Activated CD8-positive, alpha-beta T cell treated with anti-CD3 and anti-CD28 coated beads, Interleukin-2, amount 10 ng/mL, durations not matched to agents 7 days and 5 days (primary cell): ENCODE results near the gene HDHD3. TPM values are rescaled to one million over a fixed set of nuclear protein-coding genes. Genes with fewer than 3 reads are reported as not detected.

ENCODE experiments used
- ATAC-seq: fragments of 150-1000 bp; cut with Tn5 transposase; one replicate; pipeline ENCODE4 v1.10.0; 2021; ENCODE audit warnings: moderate library complexity
- CTCF ChIA-PET: fragments of 350-600 bp; sonication (Branson Sonifier 250); formaldehyde crosslinking; loops from one replicate; lab custom pipeline; 2021; ENCODE audit warnings: antibody characterized with exemption; lab: Charles Lee
- POLR2A ChIA-PET: fragments of 350-600 bp; sonication (Branson Sonifier 250); formaldehyde crosslinking; loops from one replicate; lab custom pipeline; 2021; ENCODE audit warnings: antibody characterized with exemption; lab: Charles Lee
- DNase-seq: peaks from one replicate; pipeline ENCODE4 v3.0.0-alpha.2; 2020
- H3K27ac Mint-ChIP-seq: one replicate; pipeline ENCODE4 v1.8.0; 2021; ENCODE audit warnings: mild to moderate bottlenecking, mixed read lengths
- H3K27me3 Mint-ChIP-seq: one replicate; pipeline ENCODE4 v1.8.0; 2021; ENCODE audit warnings: low read depth, mixed read lengths
- H3K36me3 Mint-ChIP-seq: one replicate; pipeline ENCODE4 v1.8.0; 2021; ENCODE audit warnings: low read depth, mixed read lengths
- H3K4me1 Mint-ChIP-seq: one replicate; pipeline ENCODE4 v1.8.0; 2021; ENCODE audit warnings: low read depth, mixed read lengths
- H3K4me3 Mint-ChIP-seq: one replicate; pipeline ENCODE4 v1.8.0; 2021; ENCODE audit warnings: mild to moderate bottlenecking, mixed read lengths
- H3K9me3 Mint-ChIP-seq: one replicate; pipeline ENCODE4 v1.8.0; 2022; ENCODE audit warnings: mixed read lengths; ENCODE audit not compliant: insufficient read depth
- total RNA-seq, 2 experiments: library from RNA; stranded (reverse); gene quantifications; one replicate each; pipeline ENCODE4 v1.2.3, GENCODE V29; 2021

HDHD3 gene
- total RNA-seq, 2 experiments from 2014 or later, result 14.0 to 15.3 TPM

GRCh38 chr9:113403646-113404045 is 26.9 kb upstream of the HDHD3 start:
- DNase-seq, result no peak
- Mint-ChIP-seq H3K4me3 (no peak overlapping the region), H3K4me1 (peaks cover 35% of the 10 kb centered on the region), H3K36me3 (peaks cover 20% of the 10 kb centered on the region), H3K27ac (no peak overlapping the region), H3K27me3 (no peaks in the 10 kb centered on the region), H3K9me3 (no peaks in the 10 kb centered on the region)
- ChIA-PET CTCF (interaction anchor here (1.1 to 10.7 kb wide), 6 partner anchors 9 to 253 kb away, joined by 3 to 105 read pairs (median 5); partner anchors contain the start of genes CDC26, PRPF4 and WDR31), POLR2A (no interaction called here)
- no peak for ATAC-seq

GRCh38 chr9:113401027-113401792 is 24.4 kb upstream of the HDHD3 start, which contains the start of gene ALAD:
ALAD (minus strand) TSS chr9:113401284; CDS start chr9:113393559, 7,725 bp downstream.
- POLR2A ChIA-PET, result interaction anchor here (0.6 to 2.4 kb wide), 4 partner anchors 9 to 116 kb away, joined by 3 to 23 read pairs (median 6); partner anchors contain the start of genes BSPRY, C9orf43 and POLE3
- H3K4me1 Mint-ChIP-seq, result peaks cover 17% of the 10 kb centered on the region
- peak within 1 kb of the TSS; percentile 81 for H3K27ac Mint-ChIP-seq
- peak within 1 kb of the TSS; percentile 89 for H3K4me3 Mint-ChIP-seq
- no peaks in the 10 kb centered on the region for H3K27me3 Mint-ChIP-seq
- peaks cover 4% of the 10 kb centered on the region for H3K36me3 Mint-ChIP-seq
- CTCF ChIA-PET, result interaction anchor here (0.5 to 10.7 kb wide), 47 partner anchors 9 to 952 kb away, joined by 3 to 105 read pairs (median 4); partner anchors contain the start of genes C9orf43, CDC26, HDHD3 and POLE3
- peak; percentile 100 for ATAC-seq
- DNase-seq, result peak; percentile 99
- H3K9me3 Mint-ChIP-seq, result no peaks in the 10 kb centered on the region

DNA sequence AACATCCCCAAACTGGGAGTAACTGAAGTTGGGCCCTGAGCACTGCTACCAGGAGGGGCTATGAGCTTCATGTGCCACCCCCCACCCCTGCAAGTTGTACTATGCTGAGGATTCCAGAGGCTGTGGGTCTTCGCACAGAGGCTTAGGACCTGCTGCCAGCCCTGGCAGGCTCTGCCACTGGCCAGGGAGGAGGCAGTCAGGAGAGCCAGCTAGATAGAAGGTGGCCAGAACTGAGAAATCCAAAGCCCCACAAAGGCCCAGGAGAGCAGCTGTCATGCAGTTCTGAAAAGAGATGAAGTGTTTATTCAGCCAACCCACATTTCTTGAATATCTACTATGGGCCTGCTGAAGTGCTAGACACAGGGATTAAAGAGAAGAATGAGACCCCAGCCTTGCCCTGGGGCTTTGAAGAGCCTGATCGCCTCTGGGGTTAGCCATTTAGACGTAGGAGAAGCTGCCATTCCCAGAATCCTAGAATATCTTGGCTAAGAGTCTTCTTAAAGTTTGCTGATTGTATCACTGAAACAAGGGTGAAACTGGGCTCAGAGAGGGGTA is 22.9 kb upstream of the HDHD3 start:
- no peaks in the 10 kb centered on the region for H3K9me3 Mint-ChIP-seq
- DNase-seq (no peak), ATAC-seq (no peak)
- H3K36me3 Mint-ChIP-seq, result peaks cover 2% of the 10 kb centered on the region
- ChIA-PET CTCF (interaction anchor here (0.6 to 7.4 kb wide), 9 partner anchors 8 to 258 kb away, joined by 3 to 75 read pairs (median 4); partner anchors contain the start of gene CDC26), POLR2A (interaction anchor here (1.9 to 2.4 kb wide), 2 partner anchors 10 to 50 kb away, joined by 8 to 23 read pairs; partner anchors contain the start of genes BSPRY, C9orf43 and POLE3)
- peak overlapping the region; percentile 39 for H3K27ac Mint-ChIP-seq
- peaks cover 17% of the 10 kb centered on the region for H3K4me1 Mint-ChIP-seq
- peak overlapping the region; percentile 66 for H3K4me3 Mint-ChIP-seq
- H3K27me3 Mint-ChIP-seq, result no peaks in the 10 kb centered on the region

- ChIA-PET POLR2A (interaction anchor here (1.0 kb wide), 1 partner anchor 11 kb away, joined by 3 read pairs; the partner anchor contains the start of genes C9orf43 and POLE3), CTCF (interaction anchor here (0.9 to 1.7 kb wide), 8 partner anchors 9 to 259 kb away, joined by 3 to 6 read pairs (median 4); partner anchors contain the start of gene CDC26)
- Mint-ChIP-seq H3K27ac (no peak overlapping the region), H3K27me3 (no peaks in the 10 kb centered on the region), H3K36me3 (peaks cover 2% of the 10 kb centered on the region), H3K4me1 (peaks cover 17% of the 10 kb centered on the region), H3K9me3 (no peaks in the 10 kb centered on the region), H3K4me3 (no peak overlapping the region)
- ATAC-seq (no peak), DNase-seq (no peak)
Measured at GRCh38 chr9:113398796-113399195, 22.0 kb upstream of the HDHD3 start.

DNA sequence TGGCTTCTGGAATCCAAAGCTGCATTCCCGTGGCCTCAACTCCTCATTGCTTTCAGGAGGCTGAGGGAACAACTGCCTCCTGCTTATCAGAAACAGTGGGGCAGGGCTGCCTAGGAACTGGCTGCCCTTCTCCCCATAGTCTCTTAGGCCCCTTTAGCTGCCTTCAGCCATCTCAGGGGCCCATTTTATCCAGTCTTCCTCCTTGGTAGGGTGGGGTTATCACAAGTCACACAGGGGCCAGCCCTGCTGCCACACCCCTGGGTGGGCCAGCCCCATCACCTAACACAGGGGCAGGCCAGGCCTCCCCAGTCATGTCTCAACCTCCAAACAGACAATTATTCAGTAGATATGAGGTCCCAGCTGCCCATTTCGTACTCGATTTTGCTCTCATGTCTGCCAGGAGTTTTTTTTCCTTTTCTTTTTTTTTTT is 20.4 kb upstream of the HDHD3 start:
- no peak overlapping the region for H3K27ac Mint-ChIP-seq
- ChIA-PET POLR2A (no interaction called here), CTCF (no interaction called here)
- no peaks in the 10 kb centered on the region for H3K9me3 Mint-ChIP-seq
- peaks cover 17% of the 10 kb centered on the region for H3K4me1 Mint-ChIP-seq
- H3K36me3 Mint-ChIP-seq, result peaks cover 3% of the 10 kb centered on the region
- DNase-seq (no peak), ATAC-seq (no peak)
- no peaks in the 10 kb centered on the region for H3K27me3 Mint-ChIP-seq
- no peak overlapping the region for H3K4me3 Mint-ChIP-seq

GRCh38 chr9:113395000-113395861 is 18.4 kb upstream of the HDHD3 start:
- no peaks in the 10 kb centered on the region for H3K27me3 Mint-ChIP-seq
- H3K4me1 Mint-ChIP-seq, result peaks cover 8% of the 10 kb centered on the region
- ChIA-PET CTCF (no interaction called here), POLR2A (interaction anchor here (0.6 to 0.8 kb wide), 2 partner anchors 8 to 171 kb away, joined by 3 to 4 read pairs; no protein-coding TSS in a partner anchor)
- H3K36me3 Mint-ChIP-seq, result peaks cover 2% of the 10 kb centered on the region
- DNase-seq (no peak), ATAC-seq (no peak)
- no peak overlapping the region for H3K4me3 Mint-ChIP-seq
- H3K27ac Mint-ChIP-seq, result no peak overlapping the region
- H3K9me3 Mint-ChIP-seq, result no peaks in the 10 kb centered on the region

- no peak for DNase-seq
- ChIA-PET POLR2A (no interaction called here), CTCF (no interaction called here)
- ATAC-seq, result no peak
- H3K4me1 Mint-ChIP-seq, result no peaks in the 10 kb centered on the region
- peaks cover 7% of the 10 kb centered on the region for H3K36me3 Mint-ChIP-seq
- H3K9me3 Mint-ChIP-seq, result no peaks in the 10 kb centered on the region
- no peak overlapping the region for H3K4me3 Mint-ChIP-seq
- no peaks in the 10 kb centered on the region for H3K27me3 Mint-ChIP-seq
- no peak overlapping the region for H3K27ac Mint-ChIP-seq
Measured at GRCh38 chr9:113393281-113393680, 16.5 kb upstream of the HDHD3 start.

GRCh38 chr9:113391917-113392316 is 15.1 kb upstream of the HDHD3 start:
- no peaks in the 10 kb centered on the region for H3K9me3 Mint-ChIP-seq
- no peak for DNase-seq
- CTCF ChIA-PET, result interaction anchor here (1.2 to 1.6 kb wide), 2 partner anchors 10 to 117 kb away, joined by 4 to 10 read pairs; partner anchors contain the start of genes ALAD and CDC26
- H3K27ac Mint-ChIP-seq, result no peak overlapping the region
- no peaks in the 10 kb centered on the region for H3K27me3 Mint-ChIP-seq
- H3K4me1 Mint-ChIP-seq, result no peaks in the 10 kb centered on the region
- ATAC-seq, result no peak
- H3K36me3 Mint-ChIP-seq, result peaks cover 13% of the 10 kb centered on the region
- POLR2A ChIA-PET, result no interaction called here
- H3K4me3 Mint-ChIP-seq, result no peak overlapping the region

DNA sequence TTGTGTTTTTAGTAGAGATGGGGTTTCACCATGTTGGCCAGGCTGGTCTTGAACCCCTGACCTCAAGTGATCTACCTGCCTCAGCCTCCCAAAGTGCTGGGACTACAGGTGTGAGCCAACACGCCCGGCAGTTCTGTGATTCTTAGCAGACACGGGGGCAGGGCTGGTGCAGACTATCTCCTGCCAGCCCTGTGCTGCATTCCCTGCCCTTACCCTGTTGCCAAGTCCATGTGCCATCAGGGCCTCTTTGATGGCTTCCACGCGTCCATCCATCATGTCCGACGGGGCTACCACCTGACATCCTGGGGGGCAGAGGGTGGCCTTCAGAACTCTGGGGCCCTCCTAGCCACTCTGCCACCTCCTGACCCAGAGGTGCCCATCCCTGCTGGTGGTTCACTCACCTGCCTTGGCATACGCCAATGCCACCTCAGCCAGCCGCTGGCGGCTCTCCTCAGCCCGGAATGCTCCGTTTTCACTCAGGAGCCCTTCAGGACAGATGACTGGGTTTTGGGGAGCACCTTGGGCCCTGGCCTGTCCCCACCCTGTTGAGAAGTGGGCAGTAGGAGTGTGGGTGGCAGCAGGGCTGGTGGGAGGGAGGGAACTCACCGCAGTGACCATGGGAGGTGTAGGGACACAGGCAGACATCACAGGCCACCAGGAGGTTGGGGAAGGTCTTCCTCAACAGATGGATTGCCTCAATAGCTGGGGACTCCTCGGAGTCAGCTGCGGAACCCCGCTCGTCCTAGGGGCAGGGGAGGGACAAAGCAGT is 13.6 kb upstream of the HDHD3 start:
- Mint-ChIP-seq H3K36me3 (peaks cover 13% of the 10 kb centered on the region), H3K4me1 (no peaks in the 10 kb centered on the region), H3K4me3 (no peak overlapping the region), H3K27ac (no peak overlapping the region), H3K27me3 (no peaks in the 10 kb centered on the region), H3K9me3 (no peaks in the 10 kb centered on the region)
- POLR2A ChIA-PET, result no interaction called here
- DNase-seq (no peak), ATAC-seq (no peak)
- CTCF ChIA-PET, result interaction anchor here (1.2 kb wide), 1 partner anchor 115 kb away, joined by 4 read pairs; the partner anchor contains the start of gene CDC26

GRCh38 chr9:113389451-113389850 is 12.7 kb upstream of the HDHD3 start:
- Mint-ChIP-seq H3K27me3 (no peaks in the 10 kb centered on the region), H3K4me1 (no peaks in the 10 kb centered on the region), H3K36me3 (peaks cover 13% of the 10 kb centered on the region), H3K9me3 (no peaks in the 10 kb centered on the region), H3K27ac (no peak overlapping the region), H3K4me3 (no peak overlapping the region)
- ATAC-seq (no peak), DNase-seq (no peak)
- POLR2A ChIA-PET, result no interaction called here
- CTCF ChIA-PET, result no interaction called here
